ENCODE data around the gene USP25.

USP25 gene, protein sequence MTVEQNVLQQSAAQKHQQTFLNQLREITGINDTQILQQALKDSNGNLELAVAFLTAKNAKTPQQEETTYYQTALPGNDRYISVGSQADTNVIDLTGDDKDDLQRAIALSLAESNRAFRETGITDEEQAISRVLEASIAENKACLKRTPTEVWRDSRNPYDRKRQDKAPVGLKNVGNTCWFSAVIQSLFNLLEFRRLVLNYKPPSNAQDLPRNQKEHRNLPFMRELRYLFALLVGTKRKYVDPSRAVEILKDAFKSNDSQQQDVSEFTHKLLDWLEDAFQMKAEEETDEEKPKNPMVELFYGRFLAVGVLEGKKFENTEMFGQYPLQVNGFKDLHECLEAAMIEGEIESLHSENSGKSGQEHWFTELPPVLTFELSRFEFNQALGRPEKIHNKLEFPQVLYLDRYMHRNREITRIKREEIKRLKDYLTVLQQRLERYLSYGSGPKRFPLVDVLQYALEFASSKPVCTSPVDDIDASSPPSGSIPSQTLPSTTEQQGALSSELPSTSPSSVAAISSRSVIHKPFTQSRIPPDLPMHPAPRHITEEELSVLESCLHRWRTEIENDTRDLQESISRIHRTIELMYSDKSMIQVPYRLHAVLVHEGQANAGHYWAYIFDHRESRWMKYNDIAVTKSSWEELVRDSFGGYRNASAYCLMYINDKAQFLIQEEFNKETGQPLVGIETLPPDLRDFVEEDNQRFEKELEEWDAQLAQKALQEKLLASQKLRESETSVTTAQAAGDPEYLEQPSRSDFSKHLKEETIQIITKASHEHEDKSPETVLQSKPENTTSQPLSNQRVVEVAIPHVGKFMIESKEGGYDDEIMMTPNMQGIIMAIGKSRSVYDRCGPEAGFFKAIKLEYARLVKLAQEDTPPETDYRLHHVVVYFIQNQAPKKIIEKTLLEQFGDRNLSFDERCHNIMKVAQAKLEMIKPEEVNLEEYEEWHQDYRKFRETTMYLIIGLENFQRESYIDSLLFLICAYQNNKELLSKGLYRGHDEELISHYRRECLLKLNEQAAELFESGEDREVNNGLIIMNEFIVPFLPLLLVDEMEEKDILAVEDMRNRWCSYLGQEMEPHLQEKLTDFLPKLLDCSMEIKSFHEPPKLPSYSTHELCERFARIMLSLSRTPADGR
- long read RNA-seq, partial matches to known transcripts, result 2 of 5 reads
- long read RNA-seq, other reads (novel, unspliced or antisense), result 3 of 5 reads

- TF ChIP-seq POLR2AphosphoS5 (IDR thresholded peaks at IDR 0.05; ENCODE audit: low read depth) (peak; percentile 84), REST (IDR thresholded peaks at IDR 0.05; ENCODE audit: insufficient replicate concordance, low read depth) (peak; percentile 29), CTCF (IDR thresholded peaks at IDR 0.05; ENCODE audit: insufficient read depth, low read length) (no peak)
- Histone ChIP-seq H3K27me3 (ENCODE audit: insufficient read depth, poor library complexity, severe bottlenecking) (no peaks in the 10 kb centered on the region), H3K27ac (replicated peaks) (peak within 1 kb of the TSS; percentile 72), H3K4me3 (replicated peaks; ENCODE audit: insufficient read depth, low read length) (peak within 1 kb of the TSS; percentile 73)
- DNase-seq (ENCODE audit: low read depth in 1 of 2, low spot score in 1 of 2), result peak; percentile 61 to 88
Observed at GRCh38 chr21:15729674-15730483, at the start of gene USP25. TSS of gene USP25 (plus strand) at chr21:15729982. CDS start at chr21:15730394, 412 bp downstream.

DNA sequence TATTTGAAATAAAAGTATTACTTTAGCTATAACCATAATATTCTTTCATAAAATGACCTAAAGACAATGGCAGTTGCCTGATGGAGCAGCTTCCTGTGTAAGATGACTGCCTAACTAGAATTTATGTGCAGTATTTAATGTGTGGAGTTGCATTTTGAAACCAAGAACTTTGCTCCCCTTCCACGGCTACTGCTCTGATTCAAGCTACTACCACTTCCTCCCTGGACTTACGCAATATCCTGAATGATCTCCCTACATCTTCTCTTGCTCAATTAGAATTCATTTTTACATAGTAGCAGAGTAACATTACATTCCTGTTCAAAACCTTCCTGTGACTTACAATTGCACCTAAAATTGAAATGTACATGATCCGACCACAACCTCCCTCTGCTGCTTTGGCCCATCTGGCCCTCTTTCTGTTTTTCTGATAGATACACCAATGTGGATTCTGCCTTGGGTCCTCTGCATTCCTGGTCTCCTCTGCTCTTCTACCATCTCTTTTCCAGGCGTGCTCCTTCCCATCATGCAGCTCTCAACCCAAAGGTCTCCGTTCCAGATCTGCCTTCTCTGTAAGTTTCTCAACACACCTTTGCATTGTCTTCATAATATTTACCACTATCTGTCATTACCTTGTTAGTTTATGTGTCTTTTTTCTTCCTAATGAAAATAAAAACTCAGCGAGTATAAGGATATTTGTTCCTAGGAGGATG, 47.4 kb upstream of the USP25 start:
- H3K4me3 ChIP-seq (replicated peaks; ENCODE audit: insufficient read depth, low read length), result peak overlapping the region; percentile 25
- TF ChIP-seq POLR2AphosphoS5 (IDR thresholded peaks at IDR 0.05; ENCODE audit: low read depth), result peak; percentile 31; the same call in 1 of the 2 replicates
- peak; percentile 95 for TF ChIP-seq SPI1 (IDR thresholded peaks at IDR 0.05; ENCODE audit: borderline replicate concordance, low read depth)
- no peak for TF ChIP-seq REST (IDR thresholded peaks at IDR 0.05; ENCODE audit: insufficient replicate concordance, low read depth)
- peak; percentile 77 for TF ChIP-seq GABPA (IDR thresholded peaks at IDR 0.05; ENCODE audit: low read depth)
- TF ChIP-seq CTCF (IDR thresholded peaks at IDR 0.05; ENCODE audit: insufficient read depth, low read length), result no peak
- peak overlapping the region; percentile 87 for H3K27ac ChIP-seq (replicated peaks)
- H3K27me3 ChIP-seq (ENCODE audit: insufficient read depth, poor library complexity, severe bottlenecking), result no peaks in the 10 kb centered on the region
- DNase-seq (ENCODE audit: low read depth in 1 of 2, low spot score in 1 of 2), result peak; percentile 82 to 89
